LNCAP (cell line): Measurements from ENCODE around the gene HOXD9.

Experiments used
- CTCF ChIP-seq: fragments of 450-650 bp; IDR thresholded peaks from 2 replicates; pipeline ENCODE4 v1.5.1; 2017; ENCODE audit warnings: mild to moderate bottlenecking

Gene HOXD9

GRCh38 chr2:176103742-176104315 is 18.7 kb upstream of the HOXD9 start:
- TF ChIP-seq CTCF = no peak

GRCh38 chr2:176104316-176105077 is 18.0 kb upstream of the HOXD9 start:
- no peak for TF ChIP-seq CTCF

DNA sequence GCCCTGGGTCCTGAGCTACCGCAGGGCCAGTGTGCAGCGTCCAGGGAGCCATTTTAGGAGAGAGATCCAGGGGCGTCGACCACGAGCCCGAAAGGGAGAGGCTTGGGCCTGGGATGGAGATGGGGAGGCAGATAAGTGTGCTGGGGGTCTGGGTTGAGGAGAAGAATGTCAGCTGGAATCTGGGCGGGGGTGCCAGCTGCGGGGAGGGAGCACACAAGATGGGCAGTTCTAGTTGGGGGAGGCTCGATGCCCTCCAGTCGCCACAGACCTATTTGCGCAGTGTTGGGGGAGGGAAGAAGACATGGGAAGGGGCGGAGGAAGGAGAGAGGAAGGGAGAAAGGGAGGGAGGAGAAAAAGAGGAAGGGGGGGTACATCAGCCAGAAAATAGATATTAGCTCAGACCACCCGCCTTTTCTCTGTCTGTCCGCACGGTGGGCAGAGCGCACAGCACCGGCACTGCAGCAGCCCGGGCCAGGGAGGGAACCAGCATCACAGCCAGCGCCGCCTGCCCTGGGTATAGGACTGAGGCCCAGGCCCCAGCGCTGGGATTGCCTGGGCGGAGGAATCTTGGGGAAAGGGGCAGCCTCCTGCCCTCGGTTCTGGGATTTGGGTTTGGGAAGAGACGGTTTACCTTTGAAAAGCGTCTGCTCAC is 17.3 kb upstream of the HOXD9 start:
- TF ChIP-seq CTCF = no peak

GRCh38 chr2:176105730-176106580 is 16.6 kb upstream of the HOXD9 start:
- TF ChIP-seq CTCF = no peak

DNA sequence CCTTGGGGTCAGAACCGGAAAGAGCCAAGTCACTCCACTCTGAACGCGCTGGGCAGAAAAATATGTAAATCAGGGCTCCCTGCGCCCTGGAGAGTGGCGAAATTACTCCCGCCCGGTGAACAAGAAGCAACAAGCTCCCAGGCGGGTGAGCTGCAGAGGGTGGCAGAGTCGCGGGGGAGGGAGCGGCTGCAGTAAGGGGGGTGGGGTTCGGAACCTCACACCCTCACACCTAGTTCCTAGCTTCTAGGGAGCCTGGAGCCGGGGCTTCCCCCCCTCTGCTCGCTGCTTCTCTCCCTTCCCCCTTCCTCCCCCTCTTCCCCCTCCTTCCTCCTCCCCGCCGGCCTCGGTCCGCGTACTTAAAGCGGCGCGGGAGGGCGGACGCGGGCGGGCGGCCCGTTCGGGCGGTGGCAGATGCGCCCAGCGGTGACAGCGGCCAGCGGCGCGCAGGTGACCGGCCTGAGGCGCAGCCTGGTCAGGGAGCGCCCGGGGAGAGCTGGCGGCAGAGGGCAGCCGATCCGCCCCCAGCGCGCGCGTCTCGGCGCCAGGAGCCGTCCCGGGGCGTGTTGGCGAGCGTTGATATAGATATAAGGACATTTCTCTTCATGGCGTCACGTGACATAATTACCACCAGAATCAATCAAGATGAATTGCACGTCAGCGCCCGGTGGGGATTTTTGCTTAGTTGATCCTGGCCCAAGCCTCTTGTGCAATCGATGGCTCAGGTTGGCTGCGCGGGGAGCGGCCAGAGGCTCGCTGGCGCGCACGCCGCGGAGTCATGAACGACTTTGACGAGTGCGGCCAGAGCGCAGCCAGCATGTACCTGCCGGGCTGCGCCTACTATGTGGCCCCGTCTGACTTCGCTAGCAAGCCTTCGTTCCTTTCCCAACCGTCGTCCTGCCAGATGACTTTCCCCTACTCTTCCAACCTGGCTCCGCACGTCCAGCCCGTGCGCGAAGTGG is 15.7 kb upstream of the HOXD9 start, which contains the start of gene HOXD11:
TSS of gene HOXD11 (plus strand) at position 700 of the 959 bp plus-strand sequence. CDS start at position 776, 76 bp downstream.
- TF ChIP-seq CTCF = no peak

- no peak for TF ChIP-seq CTCF
Observed at GRCh38 chr2:176107731-176108181, 14.8 kb upstream of the HOXD9 start.
